KG1 (cell line): Measurements from ENCODE around the gene EPB41.
"Not testable (repeated sequence)": the region's sequence is repeated elsewhere in the genome, so short reads cannot be mapped to it uniquely, and the experiment has no call there.

Source experiments
- DNase-seq: peaks from one replicate; lab custom pipeline; 2025; lab: John Stamatoyannopoulos, UW

EPB41 gene

GRCh38 chr1:29133861-29134694 lies 219.7 kb downstream of the EPB41 start:
- no peak for DNase-seq

GRCh38 chr1:29134695-29135028 lies 220.3 kb downstream of the EPB41 start:
- no peak for DNase-seq

- DNase-seq, result no peak
Measured at GRCh38 chr1:29136391-29136915, 222.1 kb downstream of the EPB41 start.

- no peak for DNase-seq
Measured at GRCh38 chr1:29142714-29143113, 228.3 kb downstream of the EPB41 start.

- DNase-seq, result no peak
Measured at GRCh38 chr1:29144178-29144577, 229.8 kb downstream of the EPB41 start.

GRCh38 chr1:29145739-29146437 lies 231.5 kb downstream of the EPB41 start:
- DNase-seq, result no peak

- DNase-seq, result no peak
Measured at GRCh38 chr1:29148656-29149491, 234.5 kb downstream of the EPB41 start.

GRCh38 chr1:29150346-29150745 lies 236.0 kb downstream of the EPB41 start:
- DNase-seq, result not testable (repeated sequence)

GRCh38 chr1:29152046-29152805 lies 237.9 kb downstream of the EPB41 start:
- no peak for DNase-seq

- DNase-seq, result no peak
Measured at GRCh38 chr1:29156543-29157268, 242.3 kb downstream of the EPB41 start.

GRCh38 chr1:29157269-29157601 lies 242.9 kb downstream of the EPB41 start:
- no peak for DNase-seq

GRCh38 chr1:29159773-29160172 lies 245.4 kb downstream of the EPB41 start:
- no peak for DNase-seq

- no peak for DNase-seq
Measured at GRCh38 chr1:29162025-29162424, 247.7 kb downstream of the EPB41 start.

GRCh38 chr1:29162476-29163138 lies 248.2 kb downstream of the EPB41 start:
- no peak for DNase-seq

GRCh38 chr1:29164588-29164987 lies 250.2 kb downstream of the EPB41 start:
- no peak for DNase-seq

GRCh38 chr1:29166291-29166878 lies 252.0 kb downstream of the EPB41 start:
- DNase-seq, result no peak

- no peak for DNase-seq
Measured at GRCh38 chr1:29167904-29168303, 253.5 kb downstream of the EPB41 start.
